Stimulated activated CD8-positive, alpha-beta memory T cell treated with anti-CD3 and anti-CD28 coated beads, Interleukin-15, amount 100 ng/mL, for 4 hours (primary cell): ENCODE data around the gene CPED1.
"Not testable (repeated sequence)": the region's sequence is repeated elsewhere in the genome, so short reads cannot be mapped to it uniquely, and the experiment has no call there.

Source experiments
- DNase-seq, 2 donors: peaks; one replicate each; pipeline ENCODE4 v3.0.0-alpha.2; 2020; ENCODE audit warnings: low read depth in 2 of 2

The CPED1 gene

GRCh38 chr7:121235201-121235600 is 246.7 kb downstream of the CPED1 start:
- no peak for DNase-seq

- no peak for DNase-seq
These were observed 249.1 kb downstream of the CPED1 start for GRCh38 chr7:121237601-121238000.

GRCh38 chr7:121244120-121244870 is 255.8 kb downstream of the CPED1 start:
- no peak for DNase-seq

GRCh38 chr7:121251367-121251766 is 262.9 kb downstream of the CPED1 start:
- DNase-seq = not testable (repeated sequence)

- not testable (repeated sequence) for DNase-seq
These were observed 264.2 kb downstream of the CPED1 start for GRCh38 chr7:121252523-121253235.

GRCh38 chr7:121259826-121260225 is 271.3 kb downstream of the CPED1 start:
- DNase-seq = no peak

GRCh38 chr7:121261207-121261884 is 272.8 kb downstream of the CPED1 start:
- DNase-seq = no peak

GRCh38 chr7:121262221-121262620 is 273.7 kb downstream of the CPED1 start:
- no peak for DNase-seq

- DNase-seq = no peak
These were observed 274.5 kb downstream of the CPED1 start for GRCh38 chr7:121262969-121263368.

GRCh38 chr7:121266307-121266894 is 277.9 kb downstream of the CPED1 start:
- DNase-seq = no peak

- DNase-seq = no peak
These were observed 279.1 kb downstream of the CPED1 start for GRCh38 chr7:121267612-121268011.

GRCh38 chr7:121269798-121270197 is 281.3 kb downstream of the CPED1 start:
- no peak for DNase-seq

- DNase-seq = no peak
These were observed 282.6 kb downstream of the CPED1 start for GRCh38 chr7:121271098-121271497.

GRCh38 chr7:121271916-121272315 is 283.4 kb downstream of the CPED1 start:
- DNase-seq = no peak

GRCh38 chr7:121272676-121273075 is 284.2 kb downstream of the CPED1 start:
- no peak for DNase-seq

- DNase-seq = no peak
These were observed 285.1 kb downstream of the CPED1 start for GRCh38 chr7:121273467-121274167.

GRCh38 chr7:121274467-121274866 is 286.0 kb downstream of the CPED1 start:
- DNase-seq = no peak

GRCh38 chr7:121275204-121275603 is 286.7 kb downstream of the CPED1 start:
- no peak for DNase-seq

- DNase-seq = no peak
These were observed 287.8 kb downstream of the CPED1 start for GRCh38 chr7:121276313-121276712.

GRCh38 chr7:121278120-121279021 is 289.9 kb downstream of the CPED1 start:
- DNase-seq = no peak
